K562 (cell line): ENCODE data around the gene CRELD2. TPM values are rescaled to one million over a fixed set of nuclear protein-coding genes. Genes with fewer than 3 reads are reported as not detected.

Experiments
- CREB5 ChIP-seq: fragments of 250-450 bp; sonication (Bioruptor Pico); IDR thresholded peaks from 2 replicates; pipeline ENCODE4 v1.5.0; 2020; ENCODE audit warnings: mild to moderate bottlenecking
- CTCFL ChIP-seq: IDR thresholded peaks from 2 replicates; pipeline ENCODE4 v1.6.1; 2011; ENCODE audit warnings: borderline replicate concordance, low read depth, mild to moderate bottlenecking, moderate library complexity, low read length; ENCODE audit not compliant: insufficient read depth, poor library complexity, severe bottlenecking
- DEAF1 ChIP-seq: fragments of 450-650 bp; formaldehyde crosslinking; IDR thresholded peaks from 2 replicates; pipeline ENCODE4 v1.4.0; 2020; ENCODE audit warnings: mild to moderate bottlenecking, moderate library complexity
- ESRRA ChIP-seq: fragments of 450-650 bp; IDR thresholded peaks from 2 replicates; pipeline ENCODE4 v1.6.1; 2014; ENCODE audit warnings: low read depth, mild to moderate bottlenecking, moderate library complexity, borderline replicate concordance
- MGA ChIP-seq: fragments of 450-650 bp; IDR thresholded peaks from 2 replicates; pipeline ENCODE4 v1.6.1; 2016; ENCODE audit warnings: mild to moderate bottlenecking, moderate library complexity
- ZNF75A ChIP-seq: fragments of 450-650 bp; formaldehyde crosslinking; IDR thresholded peaks from 2 replicates; pipeline ENCODE4 v1.4.0; 2020; ENCODE audit warnings: mild to moderate bottlenecking
- polyA plus RNA-seq, 8 experiments: library from polyadenylated mRNA; depleted of rRNA in 4 of 8; stranded (reverse) in 5 of 8; unstranded in 3 of 8; fragments of >200 nt; fragmentation: Nextera tagmentation in 2 of 8; fragmentation: Illumina TruSeq in 1 of 8; extraction: Ambion mirVana in 2 of 8; extraction: Trizol in 1 of 8; gene quantifications; 2 replicates each; pipeline versions ENCODE4 v1.2.1 to v1.2.3, GENCODE V29; 2011 to 2014; ENCODE audit warnings: inconsistent platforms in 1 of 8, missing spikeins in 1 of 8
- total RNA-seq, 7 experiments: library from RNA; depleted of rRNA in 6 of 7; stranded (reverse); fragments of >200 nt in 6 of 7; fragmentation: Illumina TruSeq in 2 of 7; extraction: Trizol in 2 of 7; gene quantifications; 2 replicates each; pipeline versions ENCODE4 v1.2.1 to v1.2.3, GENCODE V29; 2011 to 2021; ENCODE audit warnings: low replicate concordance in 1 of 7

Gene CRELD2
- total and polyA plus RNA-seq, 9 of the 15 experiments (the other 6 are each of a cell fraction or from before 2014, with no cell fraction given): 0.96 to 25.3 (median 8.8) TPM

DNA sequence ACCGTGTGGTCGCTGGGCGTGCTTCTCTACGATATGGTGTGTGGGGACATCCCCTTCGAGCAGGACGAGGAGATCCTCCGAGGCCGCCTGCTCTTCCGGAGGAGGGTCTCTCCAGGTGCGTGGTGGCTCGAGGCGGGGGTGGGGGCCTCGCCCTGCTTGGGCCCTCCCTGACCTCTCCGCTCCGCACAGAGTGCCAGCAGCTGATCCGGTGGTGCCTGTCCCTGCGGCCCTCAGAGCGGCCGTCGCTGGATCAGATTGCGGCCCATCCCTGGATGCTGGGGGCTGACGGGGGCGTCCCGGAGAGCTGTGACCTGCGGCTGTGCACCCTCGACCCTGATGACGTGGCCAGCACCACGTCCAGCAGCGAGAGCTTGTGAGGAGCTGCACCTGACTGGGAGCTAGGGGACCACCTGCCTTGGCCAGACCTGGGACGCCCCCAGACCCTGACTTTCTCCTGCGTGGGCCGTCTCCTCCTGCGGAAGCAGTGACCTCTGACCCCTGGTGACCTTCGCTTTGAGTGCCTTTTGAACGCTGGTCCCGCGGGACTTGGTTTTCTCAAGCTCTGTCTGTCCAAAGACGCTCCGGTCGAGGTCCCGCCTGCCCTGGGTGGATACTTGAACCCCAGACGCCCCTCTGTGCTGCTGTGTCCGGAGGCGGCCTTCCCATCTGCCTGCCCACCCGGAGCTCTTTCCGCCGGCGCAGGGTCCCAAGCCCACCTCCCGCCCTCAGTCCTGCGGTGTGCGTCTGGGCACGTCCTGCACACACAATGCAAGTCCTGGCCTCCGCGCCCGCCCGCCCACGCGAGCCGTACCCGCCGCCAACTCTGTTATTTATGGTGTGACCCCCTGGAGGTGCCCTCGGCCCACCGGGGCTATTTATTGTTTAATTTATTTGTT lies 44.6 kb downstream of the CRELD2 start (continued):
- TF ChIP-seq MGA (peak; percentile 52; the same call in 1 of the 2 replicates), CREB5 (CRISPR knock-in tag) (no peak), ESRRA (no peak), DEAF1 (no peak), CTCFL (peak; percentile 56), ZNF75A (CRISPR knock-in tag) (no peak)
